Measurements from ENCODE around the gene STAB1.
"Not testable (repeated sequence)": the region's sequence is repeated elsewhere in the genome, so short reads cannot be mapped to it uniquely, and the experiment has no call there.

STAB1 gene

DNA sequence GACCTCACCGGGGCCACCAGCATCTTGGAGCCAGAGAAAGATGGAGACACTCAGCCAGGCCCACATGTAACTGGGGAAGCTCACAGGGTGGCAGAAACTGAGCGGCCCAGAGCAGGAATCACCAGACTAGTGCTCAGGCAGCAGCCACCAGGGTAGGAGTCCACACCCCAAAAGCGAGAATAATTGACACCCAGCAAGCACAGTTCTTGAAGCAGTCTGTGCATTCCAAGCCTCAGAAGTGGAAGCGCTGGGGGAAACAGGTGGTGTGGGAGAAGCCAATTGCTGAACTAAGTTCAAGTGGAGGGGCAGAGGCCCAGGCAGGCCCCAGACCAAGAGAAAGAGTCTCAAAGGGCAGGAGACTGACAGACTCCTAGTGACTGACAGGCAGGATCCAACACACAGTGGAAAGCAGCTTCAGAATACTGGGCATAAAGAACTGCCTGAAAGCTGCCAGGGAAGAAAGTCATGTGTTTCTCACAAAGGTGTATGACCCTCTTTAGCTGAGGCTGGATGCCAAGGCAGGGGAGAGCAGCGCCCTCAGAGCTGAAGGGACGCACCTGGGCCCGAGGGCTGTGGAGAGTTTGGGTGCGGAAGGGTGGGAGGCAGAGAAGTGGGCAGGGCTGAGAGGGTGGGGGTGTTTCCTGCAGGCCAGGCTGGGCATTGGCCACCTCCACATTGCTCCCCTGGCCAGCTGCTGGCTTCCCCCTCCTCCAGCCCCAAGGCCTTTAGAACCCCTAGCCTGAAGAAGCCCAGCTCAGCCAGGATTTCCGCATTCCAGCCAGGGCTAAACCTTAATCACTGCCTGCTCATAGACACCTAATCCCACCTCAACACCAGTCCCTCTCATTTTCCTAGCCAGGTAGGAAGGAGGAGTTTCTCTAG lies 30.8 kb downstream of the STAB1 start:
- no peak for DNase-seq

DNA sequence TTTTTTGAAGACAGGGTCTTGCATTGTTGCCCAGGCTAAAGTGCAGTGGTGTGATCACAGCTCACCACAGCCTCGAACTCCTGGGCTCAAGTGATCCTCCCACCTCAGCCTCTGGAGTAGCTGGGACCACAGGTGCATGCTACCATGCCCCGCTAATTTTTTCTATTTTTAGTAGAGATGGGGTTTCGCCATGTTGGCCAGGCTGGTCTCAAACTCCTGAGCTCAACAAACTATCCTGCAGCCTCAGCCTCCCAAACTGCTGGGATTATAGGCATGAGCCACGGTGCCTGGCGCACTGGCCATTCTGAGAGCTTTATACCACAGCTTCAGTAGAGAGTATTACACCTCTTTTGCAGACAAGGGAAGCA lies 31.5 kb downstream of the STAB1 start:
- DNase-seq: not testable (repeated sequence)

DNA sequence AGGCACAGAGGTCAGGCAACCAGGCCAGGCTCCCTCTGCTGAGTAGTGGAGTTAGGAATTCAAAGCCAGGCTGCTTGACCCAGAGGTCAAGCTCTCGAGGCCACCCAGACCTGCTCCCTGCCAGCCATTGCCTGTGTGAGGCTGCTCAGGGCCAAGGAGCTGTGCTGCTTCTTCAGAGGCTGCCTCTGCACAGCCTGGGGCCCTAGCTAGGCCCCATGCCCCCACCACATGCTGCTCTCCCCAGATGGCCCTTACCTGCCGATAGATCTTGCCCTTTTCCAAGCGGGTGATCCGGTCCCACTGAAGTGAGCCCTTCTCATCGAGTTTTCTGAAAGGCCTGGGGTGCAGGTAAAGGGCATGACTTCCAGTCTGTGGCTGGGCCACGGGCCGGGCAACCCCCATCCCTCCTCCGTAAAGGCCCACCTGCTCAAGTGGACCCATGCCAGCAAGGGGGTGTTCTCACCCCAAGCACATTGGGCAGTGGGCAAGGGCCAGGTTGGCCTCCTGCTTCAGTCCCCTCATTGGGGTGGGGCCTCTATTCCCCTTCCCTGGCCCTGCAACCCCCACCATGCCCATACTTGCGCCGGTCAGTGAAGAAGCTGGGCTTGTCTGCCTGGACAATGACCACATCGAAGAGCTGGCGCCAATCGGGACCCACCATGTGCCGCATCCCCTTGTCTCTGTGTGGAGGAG lies 32.0 kb downstream of the STAB1 start:
- DNase-seq: no peak

DNA sequence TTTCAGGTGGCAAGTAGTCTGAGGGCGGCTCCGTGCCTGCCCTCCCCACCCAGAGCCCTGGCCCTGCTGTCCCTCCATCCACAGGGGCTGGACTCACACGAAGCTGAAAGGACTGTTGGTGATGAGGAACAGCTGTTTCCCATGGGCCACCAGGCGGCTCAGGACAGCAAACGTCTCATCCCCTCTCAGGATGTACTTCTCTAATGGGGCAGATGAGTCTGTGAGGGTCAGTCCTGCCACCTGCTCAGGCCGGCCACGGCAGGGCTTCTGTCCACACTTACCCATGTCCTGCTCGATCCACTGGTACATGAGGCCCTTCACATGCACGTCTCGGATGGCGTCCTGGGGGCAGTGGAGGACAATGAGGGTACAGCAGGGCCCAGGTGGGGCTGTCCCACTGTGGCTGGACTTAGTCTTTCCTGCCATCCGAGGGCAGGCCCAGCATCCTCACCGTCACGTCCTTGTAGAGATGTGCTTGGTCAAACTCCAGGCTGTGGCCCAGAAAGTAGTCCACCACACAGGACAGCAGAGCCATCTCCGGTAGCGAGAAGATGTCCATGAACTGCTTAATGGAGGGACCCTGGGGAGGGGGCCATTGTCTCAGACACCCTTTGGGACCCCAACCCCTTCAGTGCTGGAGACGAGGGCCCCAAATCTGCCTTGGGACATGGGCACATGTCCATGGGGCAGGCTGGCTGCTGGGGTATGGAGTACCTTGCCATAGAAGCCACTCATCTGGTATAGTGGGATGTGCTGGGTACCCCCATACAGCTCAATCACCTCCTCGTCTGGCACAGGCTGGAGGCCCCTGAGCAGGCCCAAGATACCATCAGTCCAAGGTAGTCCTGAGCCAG lies 32.8 kb downstream of the STAB1 start:
- DNase-seq: no peak

DNA sequence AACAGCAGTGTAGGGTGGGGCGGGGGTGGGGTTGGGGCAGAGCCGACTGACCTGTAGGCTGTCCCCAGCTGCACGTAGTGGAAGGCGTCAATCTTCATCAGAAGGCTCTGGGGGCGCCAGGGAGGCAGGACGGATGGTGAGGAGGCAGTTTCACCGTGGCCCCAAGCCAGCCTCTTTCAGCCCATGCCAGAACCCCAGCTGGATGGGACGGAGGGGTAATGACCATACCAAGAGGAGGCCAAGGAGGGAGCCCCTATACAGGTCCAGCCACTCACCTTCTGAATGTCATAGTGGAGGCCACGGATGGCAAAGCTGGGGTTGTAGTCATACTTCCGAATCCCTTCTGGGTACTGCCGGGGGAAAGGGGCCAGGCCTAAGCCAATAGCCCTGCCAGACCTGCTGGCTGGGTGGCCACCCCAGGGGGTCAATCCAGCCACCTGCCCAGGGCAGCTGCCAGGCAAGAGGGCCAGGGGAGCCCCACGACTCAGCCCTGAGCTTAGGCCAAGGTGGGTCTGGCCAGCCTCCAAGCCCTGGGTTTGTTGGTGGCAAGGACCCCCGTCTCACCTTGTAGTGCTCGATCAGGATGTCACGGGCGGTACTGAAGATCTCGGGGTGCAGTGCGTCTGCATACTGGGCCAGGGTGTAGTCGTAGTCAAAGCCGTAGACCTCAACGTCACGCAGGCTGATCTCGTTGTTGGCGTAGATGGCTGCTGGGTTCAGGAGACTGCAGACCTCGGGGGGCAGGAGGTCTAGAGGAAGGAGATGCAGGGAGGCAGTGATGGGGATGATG lies 33.6 kb downstream of the STAB1 start:
- no peak for DNase-seq

DNA sequence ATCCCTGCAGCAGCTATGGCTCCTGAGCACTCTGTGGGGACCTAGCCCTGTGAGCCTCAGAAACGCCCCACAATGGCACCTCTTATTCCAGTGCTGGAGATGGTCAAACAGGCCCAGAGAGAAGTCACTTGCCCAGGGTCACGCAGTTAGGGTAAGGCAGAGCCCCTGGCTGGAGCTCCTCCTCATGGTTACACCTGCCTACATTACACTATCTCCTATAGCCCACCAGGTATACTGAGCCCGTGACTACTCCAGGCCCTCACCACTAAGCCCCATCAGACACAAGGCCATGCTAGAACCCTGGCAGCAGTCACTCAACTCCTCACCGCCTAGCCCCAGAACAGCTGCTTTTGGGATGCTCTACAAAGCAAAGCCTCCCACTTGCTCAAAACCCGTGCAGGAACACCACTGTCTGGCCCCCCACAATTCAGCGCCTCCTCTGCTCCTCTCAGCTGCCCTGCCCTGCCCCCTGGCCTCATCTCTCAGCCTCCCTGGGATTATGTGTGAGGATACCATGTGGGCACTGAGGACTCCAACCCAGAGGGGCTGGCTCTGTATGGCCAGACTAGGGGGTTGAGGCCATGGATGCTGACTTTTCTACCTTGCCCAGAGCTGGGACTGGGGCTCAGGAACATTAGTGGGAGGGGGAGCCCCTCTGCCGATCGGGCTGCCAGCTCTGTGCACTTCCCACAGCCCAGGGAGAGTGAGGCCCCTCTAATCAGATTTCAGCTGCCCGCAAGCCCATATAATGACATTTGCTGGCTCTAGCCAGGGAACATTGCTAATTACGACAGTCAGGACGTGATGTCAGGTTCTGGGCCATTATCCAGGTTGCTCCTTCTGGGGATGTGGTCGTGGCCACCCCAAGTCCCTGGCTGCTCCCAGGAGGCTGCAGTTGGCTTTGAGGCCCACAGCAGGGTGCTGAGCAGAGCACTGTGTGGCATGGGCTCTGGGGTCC lies 34.5 kb downstream of the STAB1 start:
- no peak for DNase-seq

DNA sequence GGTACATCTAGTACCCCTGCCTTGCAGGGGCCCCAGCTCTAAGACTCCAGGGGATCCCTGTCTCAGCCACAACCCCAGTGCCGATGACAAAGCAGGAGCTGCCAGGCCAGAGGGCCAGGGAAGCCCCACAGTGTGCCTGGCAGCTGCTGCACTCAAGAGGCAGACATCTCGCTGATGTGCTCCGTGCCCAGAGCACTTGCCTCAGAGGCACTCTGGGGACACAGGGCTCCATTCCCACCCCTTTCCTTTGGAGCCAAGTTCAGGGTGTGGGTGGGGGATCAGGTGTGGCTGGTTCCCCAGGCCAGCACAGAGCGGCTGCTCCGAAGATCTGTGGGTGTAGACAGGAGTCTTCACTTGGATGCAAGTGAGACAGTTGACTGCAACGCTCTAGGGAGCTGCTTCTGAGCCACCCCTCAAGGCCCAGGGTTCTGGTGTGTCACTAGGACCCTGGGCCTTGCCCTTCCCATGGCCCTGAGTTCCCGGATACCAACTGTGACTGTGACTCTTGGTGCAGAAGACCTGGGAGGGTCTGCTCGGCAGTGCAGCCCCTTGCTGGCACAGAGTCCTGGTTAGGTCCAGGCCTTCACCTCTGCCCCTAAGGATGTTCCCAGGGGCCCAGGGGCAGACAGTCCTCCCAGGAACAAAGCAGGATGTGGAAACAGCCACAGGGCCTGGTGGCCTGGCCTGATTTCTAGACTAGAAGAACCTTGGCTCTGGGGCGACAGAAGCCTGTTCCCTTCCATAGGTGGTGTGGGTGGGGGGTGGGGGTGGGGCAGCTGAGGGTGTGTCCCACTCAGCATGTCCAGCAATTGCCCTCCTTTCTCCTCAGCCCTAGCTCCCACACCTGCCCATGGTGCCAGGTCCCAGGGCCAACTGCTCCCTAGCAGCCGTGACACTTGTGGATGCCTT lies 36.0 kb downstream of the STAB1 start:
- DNase-seq: no peak

DNA sequence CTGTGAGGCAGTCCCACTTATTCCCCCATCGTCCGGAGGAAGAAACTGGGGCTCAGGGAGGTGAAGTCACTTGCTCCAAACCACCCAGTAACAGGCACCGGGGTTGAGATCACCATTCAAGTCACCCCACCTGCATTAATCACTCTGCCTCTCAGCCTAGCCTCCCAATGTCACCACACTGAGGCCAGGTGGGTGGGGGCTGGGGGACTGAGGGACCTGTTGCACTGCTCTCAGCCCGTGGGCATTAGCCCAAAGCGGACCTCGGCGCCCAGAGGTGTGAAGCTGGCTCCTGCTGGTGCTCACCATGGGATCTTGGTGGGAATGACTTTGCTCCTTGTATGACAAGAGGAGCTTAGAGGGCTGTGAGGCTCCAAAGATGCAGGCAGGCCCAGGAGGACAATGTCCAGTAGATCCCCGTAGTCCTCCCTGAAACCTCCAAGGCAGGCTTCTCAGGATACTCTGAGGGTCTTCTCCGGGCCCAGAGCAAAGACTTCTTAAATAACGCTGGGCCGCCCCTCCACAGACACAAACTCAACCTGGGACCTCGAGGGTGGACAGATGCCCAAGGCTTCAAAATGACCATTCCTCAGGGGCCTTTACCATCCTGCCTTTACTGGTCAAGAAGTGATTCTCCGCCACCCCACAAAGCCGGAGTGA lies 36.9 kb downstream of the STAB1 start:
- DNase-seq: no peak

DNA sequence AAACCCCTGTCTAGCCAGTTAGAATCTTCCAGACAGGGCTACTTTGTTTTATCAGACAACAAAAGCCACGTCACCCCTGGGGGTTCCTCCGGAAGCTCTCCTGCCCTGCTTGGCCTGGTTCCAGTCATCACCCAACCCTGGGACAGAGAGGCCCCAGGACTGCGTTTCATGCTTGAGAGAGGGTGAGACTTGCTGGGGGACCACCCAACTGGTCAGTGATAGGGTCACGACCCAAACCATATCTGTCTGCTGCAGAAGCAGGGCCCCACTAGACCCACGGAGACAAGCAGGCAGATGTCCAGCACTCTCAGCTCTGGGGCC lies 37.3 kb downstream of the STAB1 start:
- DNase-seq: no peak

DNA sequence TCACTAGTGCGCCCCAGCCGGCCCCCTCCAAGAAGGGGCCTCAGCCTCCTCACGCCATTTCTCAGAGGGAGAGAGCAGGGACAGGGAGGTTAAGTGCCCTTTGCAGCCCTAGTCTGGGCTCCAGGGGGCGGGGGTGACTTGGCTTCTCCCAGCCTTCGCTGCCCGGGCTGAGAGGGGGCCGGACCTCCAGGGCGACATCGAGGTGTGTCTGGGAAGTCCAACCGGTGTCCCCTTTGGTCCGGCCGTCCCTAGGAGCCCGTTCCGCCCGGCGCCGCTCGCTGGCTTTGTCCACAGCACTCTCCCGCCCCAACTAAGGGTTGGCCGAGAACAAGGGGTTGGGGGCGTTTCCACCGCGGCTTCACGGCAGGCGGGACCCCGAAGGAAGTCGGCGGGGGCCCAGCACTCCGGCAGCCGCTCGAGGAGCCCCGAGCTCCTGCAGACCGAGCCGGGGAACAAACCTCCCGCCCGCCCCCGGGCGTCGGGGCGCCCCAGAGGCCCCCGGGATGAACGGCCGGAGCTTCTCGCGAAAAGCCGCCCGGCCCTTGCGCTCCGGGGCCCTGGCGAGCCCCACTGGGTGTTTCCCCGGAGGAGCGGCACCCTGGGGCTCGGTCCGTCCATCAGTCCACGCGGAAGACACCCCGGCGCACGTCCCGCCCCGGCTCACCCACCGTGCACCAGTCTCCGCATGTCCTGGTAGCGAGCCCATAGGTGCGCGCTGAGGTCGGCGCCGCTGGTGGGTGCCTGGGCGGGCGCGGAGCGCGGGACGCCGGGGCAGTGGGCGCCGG lies 37.9 kb downstream of the STAB1 start:
- DNase-seq: no peak

DNA sequence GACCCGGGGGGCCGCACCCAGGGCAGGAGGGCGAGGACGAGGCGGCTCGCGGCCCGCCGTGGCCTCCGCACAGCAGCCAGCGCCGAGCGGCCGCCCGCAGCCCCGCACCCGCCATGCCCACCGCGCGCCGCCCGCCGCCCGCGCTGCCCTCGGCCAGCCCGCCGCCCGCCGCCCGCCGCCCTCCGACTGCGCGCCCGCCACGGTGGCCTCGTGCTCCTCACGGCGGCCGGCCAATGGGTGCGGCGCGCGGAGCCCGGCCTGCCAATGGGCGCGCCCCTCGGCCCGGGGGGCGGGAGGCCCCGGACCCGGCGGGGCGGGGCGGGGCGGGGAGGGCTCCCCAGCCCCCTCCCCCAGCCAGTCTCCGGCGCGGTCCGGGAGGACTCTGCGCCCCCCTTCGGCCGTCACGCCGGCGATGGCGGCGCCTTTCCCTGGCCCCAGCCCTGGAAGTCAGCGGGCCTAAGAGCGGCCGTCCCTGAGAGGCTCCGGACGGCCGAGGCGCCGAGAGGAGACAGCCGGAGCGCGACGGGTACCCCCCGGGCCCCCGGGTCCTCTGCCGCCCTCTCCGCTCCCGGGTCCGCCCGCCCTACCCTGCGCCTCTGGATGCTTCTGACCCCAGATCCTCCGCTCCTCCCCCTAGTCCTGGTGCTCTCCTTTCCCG lies 38.6 kb downstream of the STAB1 start, which contains the start of gene NT5DC2:
TSS of gene NT5DC2 (minus strand) at position 235 of the 658 bp plus-strand sequence. CDS start at position 115, 120 bp downstream.
- peak; percentile 30 for DNase-seq

DNA sequence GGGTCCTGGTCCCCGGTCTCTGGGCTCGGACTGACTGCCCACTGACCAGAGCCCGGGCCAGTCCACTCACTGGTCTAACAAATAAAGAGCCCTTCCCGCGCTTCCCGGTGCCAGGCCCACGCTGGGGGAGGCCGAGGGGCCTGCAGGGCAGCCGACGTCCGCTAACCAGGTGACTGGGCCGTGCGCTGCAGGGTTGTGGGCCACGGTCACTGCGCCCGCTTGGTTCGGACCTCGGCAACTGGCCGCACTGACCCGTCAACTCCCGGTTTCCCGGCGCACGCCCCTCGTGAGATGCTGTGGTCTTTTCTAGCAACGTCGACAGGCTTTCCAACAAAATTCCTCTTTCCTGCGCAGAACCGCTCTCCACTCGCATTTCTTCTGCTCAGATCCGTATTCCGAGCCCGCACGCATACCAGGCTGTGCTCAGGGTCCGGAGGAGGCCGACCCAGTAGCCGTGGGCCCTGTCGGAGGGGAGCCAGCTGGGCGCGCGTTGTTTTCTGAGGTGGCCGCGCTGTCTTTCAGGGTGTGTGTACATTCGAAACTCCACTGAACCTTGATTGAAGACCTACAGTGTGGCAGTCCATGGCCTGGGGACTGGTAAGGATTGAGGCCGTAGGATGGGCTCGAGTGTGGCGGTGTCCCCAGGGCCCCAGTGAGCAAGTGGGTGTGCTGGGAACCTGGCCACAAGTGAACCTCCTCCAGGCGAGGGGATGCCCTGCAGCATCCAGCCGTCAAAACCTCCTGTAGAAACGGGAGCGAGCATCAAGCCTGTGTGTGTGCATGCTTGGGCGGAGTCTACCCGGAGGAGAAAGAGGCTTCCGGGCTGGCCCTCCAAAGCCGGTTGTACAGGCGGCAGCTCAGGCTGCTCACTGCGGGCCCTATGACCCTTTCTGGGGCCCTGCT lies 39.4 kb downstream of the STAB1 start:
- DNase-seq: no peak

DNA sequence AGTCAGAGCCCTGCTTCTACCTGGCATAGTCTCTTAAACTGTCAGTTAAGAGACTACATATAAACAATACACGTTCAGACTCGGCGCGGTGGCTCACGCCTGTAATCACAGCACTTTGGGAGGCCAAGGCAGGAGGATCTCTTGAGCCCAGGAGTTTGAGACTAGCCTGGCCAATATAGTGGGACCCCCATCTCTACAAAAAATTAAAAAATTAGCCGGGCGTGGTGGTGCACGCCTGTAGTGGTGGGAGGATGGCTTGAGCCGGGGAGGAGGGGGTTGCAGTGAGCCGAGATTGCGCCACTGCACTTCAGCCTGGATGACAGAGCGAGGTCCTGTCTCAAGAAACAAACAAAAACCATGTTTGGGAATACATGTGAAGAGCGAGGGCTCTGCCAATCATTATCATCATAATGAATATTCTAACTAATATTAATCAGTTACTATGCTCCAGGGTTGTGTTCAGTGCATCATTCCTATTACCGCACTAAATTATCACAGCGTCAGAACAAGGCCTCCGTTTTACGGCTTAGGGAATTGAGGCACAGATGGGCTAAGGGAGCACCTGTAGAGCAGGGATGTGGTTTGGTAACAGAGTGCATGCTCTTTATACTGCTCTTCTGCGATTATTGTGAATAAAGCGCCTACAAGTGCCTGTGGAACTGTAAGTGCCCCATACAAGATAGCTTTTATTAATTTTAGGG lies 40.4 kb downstream of the STAB1 start:
- DNase-seq: no peak

DNA sequence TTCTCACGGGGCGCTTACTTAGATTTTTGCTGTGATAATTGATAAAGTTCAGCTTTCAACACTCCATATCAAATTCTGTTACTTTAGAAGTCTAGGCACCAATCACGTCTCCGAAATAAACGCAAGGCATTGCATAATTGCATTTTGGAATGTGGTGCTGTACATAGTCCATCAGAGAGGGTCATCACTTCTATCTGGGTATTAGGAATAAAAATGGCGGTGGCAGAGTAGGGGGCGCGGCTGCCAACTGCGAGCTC lies 40.9 kb downstream of the STAB1 start:
- no peak for DNase-seq

DNA sequence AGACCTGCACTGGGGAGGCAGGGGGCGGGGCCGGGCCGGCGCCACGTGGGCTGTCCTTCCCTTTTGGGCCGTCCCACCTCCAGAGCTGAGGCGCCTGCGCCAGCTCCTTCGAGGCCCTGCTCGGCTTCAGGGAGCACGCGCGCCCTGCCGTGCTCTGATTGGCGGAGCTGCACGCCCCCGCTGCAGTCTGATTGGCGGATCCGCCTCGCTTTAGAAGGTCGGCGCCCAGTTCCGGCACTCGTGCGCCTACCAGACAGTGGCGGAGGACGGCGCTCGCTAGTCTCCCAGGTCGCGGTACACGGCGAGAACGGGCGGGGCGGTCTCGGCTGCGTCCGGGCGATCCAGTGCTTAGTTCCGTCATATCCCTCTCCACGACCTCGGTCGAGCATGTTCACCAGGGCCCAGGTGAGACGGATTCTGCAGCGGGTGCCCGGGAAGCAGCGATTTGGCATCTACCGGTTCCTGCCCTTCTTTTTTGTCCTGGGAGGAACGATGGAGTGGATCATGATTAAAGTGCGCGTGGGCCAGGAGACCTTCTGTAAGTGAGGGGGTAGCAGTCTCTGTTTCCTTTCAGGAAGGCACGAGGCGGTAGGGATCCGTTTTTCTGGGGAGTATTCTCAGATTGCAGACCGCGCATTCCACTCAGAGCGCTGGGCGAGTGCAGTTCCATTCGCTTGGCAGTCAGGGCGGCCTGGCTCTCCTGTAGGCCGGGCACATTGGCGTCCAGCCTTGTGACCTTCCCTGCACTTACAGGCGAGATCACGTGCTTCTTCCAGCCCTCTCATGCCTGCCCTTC lies 41.4 kb downstream of the STAB1 start, which contains the start of gene UQCC5:
TSS of gene UQCC5 (plus strand) at position 237 of the 796 bp plus-strand sequence. CDS start at position 388, 151 bp downstream.
- DNase-seq: peak; percentile 89

DNA sequence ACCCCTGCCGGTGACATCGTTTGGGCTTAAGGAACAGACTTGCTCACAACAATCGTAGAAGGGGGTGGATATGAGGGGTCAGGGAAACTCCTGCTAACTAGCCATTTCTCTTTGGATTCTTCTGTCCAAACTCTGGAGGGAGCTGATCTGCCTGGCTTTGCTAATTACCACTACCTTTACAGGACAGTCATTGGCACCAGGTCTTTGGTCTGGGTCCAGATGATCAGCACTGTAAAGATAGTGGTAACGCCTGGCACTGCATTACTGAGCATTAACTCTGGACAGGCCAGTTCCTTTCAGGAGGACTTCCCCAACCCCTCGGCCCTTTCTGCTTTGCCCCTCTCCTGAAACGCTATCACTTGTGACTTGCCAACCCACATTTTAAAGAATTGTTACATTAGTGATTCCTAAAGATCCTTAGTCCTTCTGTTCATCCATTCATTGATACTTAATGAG lies 42.1 kb downstream of the STAB1 start:
- no peak for DNase-seq

All from NCI-H2171 (cell line).